Measurements from ENCODE around the gene ACP1.

Gene ACP1

GRCh38 chr2:264493-265468, at the start of gene ACP1:
ACP1 (plus strand) TSS chr2:264947; CDS start chr2:264965, 18 bp downstream.
- DNase-seq: peak; percentile 95

GRCh38 chr2:216068-216467, 48.7 kb upstream of the ACP1 start:
- DNase-seq: no peak

GRCh38 chr2:223451-223850, 41.3 kb upstream of the ACP1 start:
- DNase-seq: no peak

- no peak for DNase-seq
Observed at GRCh38 chr2:223971-224760, 40.6 kb upstream of the ACP1 start.

GRCh38 chr2:228115-228514, 36.6 kb upstream of the ACP1 start:
- no peak for DNase-seq

GRCh38 chr2:228518-229278, 36.0 kb upstream of the ACP1 start:
- no peak for DNase-seq

GRCh38 chr2:231521-232185, 33.1 kb upstream of the ACP1 start:
- no peak for DNase-seq

- no peak for DNase-seq
Observed at GRCh38 chr2:233030-233429, 31.7 kb upstream of the ACP1 start.

- no peak for DNase-seq
Observed at GRCh38 chr2:234421-234820, 30.3 kb upstream of the ACP1 start.

- DNase-seq: no peak
Observed at GRCh38 chr2:236993-237539, 27.7 kb upstream of the ACP1 start.

GRCh38 chr2:237878-238277, 26.9 kb upstream of the ACP1 start:
- no peak for DNase-seq

- DNase-seq: no peak
Observed at GRCh38 chr2:238431-238830, 26.3 kb upstream of the ACP1 start.

GRCh38 chr2:238869-239268, 25.9 kb upstream of the ACP1 start:
- no peak for DNase-seq

- no peak for DNase-seq
Observed at GRCh38 chr2:244547-244946, 20.2 kb upstream of the ACP1 start.

GRCh38 chr2:246489-247144, 18.1 kb upstream of the ACP1 start:
- peak; percentile 27 for DNase-seq

- no peak for DNase-seq
Observed at GRCh38 chr2:248724-249123, 16.0 kb upstream of the ACP1 start.

GRCh38 chr2:249538-250042, 15.2 kb upstream of the ACP1 start:
- DNase-seq: no peak

- no peak for DNase-seq
Observed at GRCh38 chr2:252001-252602, 12.6 kb upstream of the ACP1 start.

- no peak for DNase-seq
Observed at GRCh38 chr2:253202-253638, 11.5 kb upstream of the ACP1 start.

- DNase-seq: peak; percentile 63
Observed at GRCh38 chr2:254241-254640, 10.5 kb upstream of the ACP1 start.

- no peak for DNase-seq
Observed at GRCh38 chr2:255195-255594, 9.6 kb upstream of the ACP1 start.

All from kidney glomerular epithelial cell (primary cell).